ES-I3 (cell line): ENCODE results near the gene FSTL3.
"Not testable (repeated sequence)": the region's sequence is repeated elsewhere in the genome, so short reads cannot be mapped to it uniquely, and the experiment has no call there.

Experiments used
- H3K36me3 ChIP-seq: 2 replicates; pipeline ENCODE4 v1.6.1; 2013; ENCODE audit warnings: mild to moderate bottlenecking, low read length, control low read depth, moderate library complexity; ENCODE audit not compliant: insufficient read depth
- H3K4me1 ChIP-seq: 2 replicates; pipeline ENCODE4 v1.6.1; 2013; ENCODE audit warnings: mild to moderate bottlenecking, control low read depth, low read length; ENCODE audit not compliant: insufficient read depth
- H3K9ac ChIP-seq: 2 replicates; pipeline ENCODE4 v1.6.1; 2013; ENCODE audit warnings: low read depth, mild to moderate bottlenecking, low read length, moderate library complexity
- H3K9me3 ChIP-seq: 2 replicates; pipeline ENCODE4 v1.6.1; 2013; ENCODE audit warnings: mild to moderate bottlenecking, low read length, moderate library complexity; ENCODE audit not compliant: control insufficient read depth, insufficient read depth

The FSTL3 gene

GRCh38 chr19:676339-677105 is at the start of gene FSTL3:
FSTL3 (plus strand) TSS chr19:676392; CDS start chr19:676424, 32 bp downstream.
- Histone ChIP-seq H3K4me1 (peaks cover 4% of the 10 kb centered on the region; the same call in 1 of the 2 replicates), H3K9me3 (no peaks in the 10 kb centered on the region), H3K36me3 (no peaks in the 10 kb centered on the region), H3K9ac (peak within 1 kb of the TSS; percentile 27; the same call in 1 of the 2 replicates)

DNA sequence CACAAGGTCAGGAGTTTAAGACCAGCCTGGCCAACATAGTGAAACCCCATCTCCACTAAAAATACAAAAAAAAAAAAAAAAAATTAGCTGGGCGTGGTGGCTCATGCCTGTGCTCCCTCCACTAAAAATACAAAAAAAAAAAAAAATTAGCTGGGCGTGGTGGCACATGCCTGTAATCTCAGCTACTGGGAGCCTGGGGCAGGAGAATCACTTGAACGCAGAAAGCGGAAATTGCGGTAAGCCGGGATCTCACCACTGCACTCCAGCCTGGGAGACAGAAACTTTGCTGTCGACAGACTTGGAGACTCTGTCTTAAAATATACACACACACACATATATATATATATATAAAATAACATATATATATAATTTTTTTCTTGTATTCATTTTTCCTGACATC is 49.6 kb upstream of the FSTL3 start:
- not testable (repeated sequence) for H3K9me3 ChIP-seq, H3K36me3 ChIP-seq, H3K9ac ChIP-seq, H3K4me1 ChIP-seq

DNA sequence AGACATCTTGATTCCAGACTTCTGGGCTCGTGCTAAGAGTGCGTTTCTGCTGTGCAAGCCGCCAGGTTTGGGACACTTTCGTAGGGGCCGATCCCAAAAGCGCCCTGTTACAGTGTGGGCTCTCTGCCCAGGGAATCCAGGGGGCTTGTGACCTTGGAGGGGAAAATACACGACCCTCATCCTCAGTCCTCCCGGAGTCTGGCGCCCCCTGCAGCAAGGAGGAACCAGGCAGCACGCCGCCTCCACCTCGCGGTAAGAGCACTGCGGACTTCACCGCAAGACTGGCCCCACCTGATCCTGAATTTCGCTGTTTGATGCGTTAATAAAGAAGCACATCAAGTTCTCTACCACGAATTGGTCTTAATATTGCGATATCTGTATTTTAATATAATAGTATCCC is 48.0 kb upstream of the FSTL3 start:
- Histone ChIP-seq H3K9me3 (no peaks in the 10 kb centered on the region), H3K9ac (no peak overlapping the region), H3K36me3 (peaks cover 3% of the 10 kb centered on the region; the same call in 1 of the 2 replicates), H3K4me1 (no peaks in the 10 kb centered on the region)

GRCh38 chr19:629515-629914 is 46.7 kb upstream of the FSTL3 start:
- H3K9me3 ChIP-seq, H3K4me1 ChIP-seq, H3K36me3 ChIP-seq, H3K9ac ChIP-seq: not testable (repeated sequence)

GRCh38 chr19:629961-630714 is 46.1 kb upstream of the FSTL3 start:
- Histone ChIP-seq H3K9me3 (no peaks in the 10 kb centered on the region), H3K4me1 (no peaks in the 10 kb centered on the region), H3K9ac (no peak overlapping the region), H3K36me3 (peaks cover 3% of the 10 kb centered on the region; the same call in 1 of the 2 replicates)

DNA sequence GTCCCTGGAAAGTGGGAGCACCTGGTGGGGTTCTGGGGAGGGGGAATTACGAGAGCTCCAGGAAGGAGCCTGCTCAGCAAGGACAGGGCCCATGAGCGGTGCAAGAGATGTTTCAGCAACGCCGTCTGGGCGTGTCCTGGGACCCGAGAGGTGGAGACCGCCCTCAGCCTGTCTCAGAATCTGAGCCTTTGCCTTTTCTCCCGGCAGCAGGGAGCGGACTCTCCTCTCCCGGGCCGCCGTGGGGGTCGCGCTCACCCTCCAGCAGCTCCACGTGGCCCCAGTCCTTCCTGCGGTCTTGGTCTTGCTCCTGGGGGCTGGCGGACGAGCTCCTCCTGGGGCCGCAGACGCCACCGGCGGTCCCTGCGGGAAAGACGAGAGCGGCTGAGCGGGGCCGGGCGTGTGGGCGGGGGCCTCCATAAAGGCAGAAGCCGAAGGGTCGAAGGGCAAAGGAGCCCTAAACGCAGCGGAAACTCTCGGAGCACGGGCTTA is 43.6 kb upstream of the FSTL3 start:
- peaks cover 3% of the 10 kb centered on the region; the same call in 1 of the 2 replicates for H3K36me3 ChIP-seq
- H3K4me1 ChIP-seq, result no peaks in the 10 kb centered on the region
- H3K9me3 ChIP-seq, result no peaks in the 10 kb centered on the region
- H3K9ac ChIP-seq, result peak overlapping the region; percentile 89

- H3K4me1 ChIP-seq, result no peaks in the 10 kb centered on the region
- H3K9ac ChIP-seq, result peak within 1 kb of the TSS; percentile 89
- H3K36me3 ChIP-seq, result peaks cover 3% of the 10 kb centered on the region; the same call in 1 of the 2 replicates
- no peaks in the 10 kb centered on the region for H3K9me3 ChIP-seq
Measured at GRCh38 chr19:633068-633785, 43.0 kb upstream of the FSTL3 start, which contains the start of gene POLRMT. POLRMT (minus strand) TSS chr19:633537; CDS start chr19:633512, 25 bp downstream.

- H3K9me3 ChIP-seq, result no peaks in the 10 kb centered on the region
- no peaks in the 10 kb centered on the region for H3K4me1 ChIP-seq
- H3K9ac ChIP-seq, result peak overlapping the region; percentile 89
- peaks cover 2% of the 10 kb centered on the region; the same call in 1 of the 2 replicates for H3K36me3 ChIP-seq
Measured at GRCh38 chr19:633786-634639, 42.2 kb upstream of the FSTL3 start.

DNA sequence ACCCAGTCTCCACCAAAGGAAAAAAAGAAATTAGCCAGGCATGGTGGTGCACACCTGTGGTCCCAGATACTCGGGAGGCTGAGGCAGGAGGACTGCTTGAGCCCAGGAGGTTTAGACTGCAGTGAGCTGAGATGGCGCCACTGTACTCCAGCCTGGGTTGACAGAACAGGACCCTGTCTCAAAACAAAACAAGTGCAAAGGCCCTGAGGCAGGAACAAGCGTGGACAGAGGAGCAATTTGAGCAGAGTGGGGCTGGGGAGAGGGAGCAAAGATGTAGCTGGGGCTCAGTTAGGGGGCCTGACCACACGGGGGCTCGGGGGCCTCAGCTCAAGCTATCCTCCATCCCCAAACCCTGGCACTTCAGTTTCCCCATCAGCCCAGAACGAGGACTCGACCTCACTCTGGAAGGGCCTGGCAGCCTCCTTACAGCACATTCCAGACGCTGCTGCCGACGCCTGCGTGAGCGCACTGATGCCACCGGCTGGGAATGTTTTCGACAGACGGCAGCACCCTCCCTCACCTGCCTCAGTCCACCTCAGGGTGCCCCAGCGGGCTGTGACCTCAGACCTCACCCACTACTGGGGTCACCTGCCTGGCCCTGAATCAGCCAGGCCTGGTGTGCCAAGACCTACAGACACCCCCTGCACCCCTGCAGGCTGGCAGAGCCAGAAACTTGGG is 41.1 kb upstream of the FSTL3 start:
- H3K9me3 ChIP-seq, result no peaks in the 10 kb centered on the region
- H3K9ac ChIP-seq, result no peak overlapping the region
- no peaks in the 10 kb centered on the region for H3K36me3 ChIP-seq
- H3K4me1 ChIP-seq, result no peaks in the 10 kb centered on the region

DNA sequence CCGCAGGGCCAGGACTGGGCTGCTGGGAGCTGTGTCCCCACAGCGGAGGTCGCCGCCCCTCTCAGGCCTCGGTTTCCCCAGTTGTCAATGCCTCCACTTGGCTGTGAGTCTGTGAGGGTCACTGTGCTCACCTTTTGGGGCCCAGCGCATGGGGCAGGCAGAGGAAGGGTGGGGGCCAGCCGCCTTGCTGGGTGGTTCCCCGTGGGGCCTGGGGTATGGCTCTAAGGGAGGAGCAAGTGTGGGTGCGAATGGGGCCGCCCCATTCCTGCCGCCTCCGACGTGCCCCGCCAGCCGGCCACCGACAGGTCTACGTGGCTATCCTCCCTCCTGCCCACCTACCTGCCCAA is 37.3 kb upstream of the FSTL3 start:
- H3K9ac ChIP-seq, result peak overlapping the region; percentile 68; the same call in 1 of the 2 replicates
- H3K36me3 ChIP-seq, result no peaks in the 10 kb centered on the region
- H3K9me3 ChIP-seq, result no peaks in the 10 kb centered on the region
- no peaks in the 10 kb centered on the region for H3K4me1 ChIP-seq

- no peaks in the 10 kb centered on the region for H3K4me1 ChIP-seq
- peak within 1 kb of the TSS; percentile 68; the same call in 1 of the 2 replicates for H3K9ac ChIP-seq
Measured at GRCh38 chr19:639253-640160, 36.7 kb upstream of the FSTL3 start, which contains the start of gene FGF22. FGF22 (plus strand) TSS chr19:639879; CDS start chr19:639926, 47 bp downstream.

GRCh38 chr19:640161-640558 is 36.0 kb upstream of the FSTL3 start:
- Histone ChIP-seq H3K4me1 (no peaks in the 10 kb centered on the region), H3K9me3 (no peaks in the 10 kb centered on the region), H3K36me3 (no peaks in the 10 kb centered on the region), H3K9ac (peak overlapping the region; percentile 30; the same call in 1 of the 2 replicates)

More at GRCh38 chr19:639253-640160, 36.7 kb upstream of the FSTL3 start, which contains the start of gene FGF22:
- H3K36me3 ChIP-seq, result no peaks in the 10 kb centered on the region
- H3K9me3 ChIP-seq, result no peaks in the 10 kb centered on the region
